NK-92 treated with Interleukin-12 subunit alpha and Interleukin-12 subunit beta, amount 100 ng/mL, for 24 hours (cell line): ENCODE measurements around the gene BTK.

Source experiments
- DNase-seq: peaks from one replicate; lab custom pipeline; 2025; lab: John Stamatoyannopoulos, UW

Gene BTK

DNA sequence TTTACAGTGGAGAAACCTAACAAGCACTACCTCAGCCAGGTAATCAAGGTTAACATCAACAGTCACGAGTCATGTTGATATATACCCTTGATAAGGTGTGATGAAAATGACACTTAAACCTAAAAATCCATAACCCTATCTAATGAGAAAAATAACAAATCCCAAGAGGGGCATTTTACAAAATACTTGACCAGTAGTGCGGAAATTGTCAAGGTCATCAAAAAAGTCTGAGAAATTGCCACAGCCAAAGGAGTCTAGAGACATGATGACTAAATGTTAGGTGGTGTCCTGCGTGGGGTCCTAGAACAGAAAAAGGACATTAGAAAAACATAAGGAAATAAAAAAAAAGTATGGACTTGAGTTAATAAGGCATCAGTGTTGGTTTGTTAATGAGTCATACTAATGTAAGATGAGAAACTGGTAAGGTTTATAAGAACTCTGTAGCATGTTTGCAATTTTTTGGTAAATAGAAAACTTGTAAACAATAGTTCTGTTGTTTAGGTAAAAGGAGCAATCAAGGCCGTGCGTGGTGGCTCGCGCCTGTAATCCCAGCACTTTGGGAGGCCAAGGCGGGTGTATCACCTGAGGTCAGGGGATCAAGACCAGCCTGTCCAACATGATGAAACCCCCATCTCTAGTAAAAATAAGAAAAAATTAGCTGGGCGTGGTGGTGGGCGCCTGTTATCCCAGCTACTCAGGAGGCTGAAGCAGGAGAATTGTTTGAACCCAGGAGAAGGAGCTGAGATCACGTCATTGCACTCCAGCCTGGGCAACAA lies 7.7 kb upstream of the BTK start:
- no peak for DNase-seq

DNA sequence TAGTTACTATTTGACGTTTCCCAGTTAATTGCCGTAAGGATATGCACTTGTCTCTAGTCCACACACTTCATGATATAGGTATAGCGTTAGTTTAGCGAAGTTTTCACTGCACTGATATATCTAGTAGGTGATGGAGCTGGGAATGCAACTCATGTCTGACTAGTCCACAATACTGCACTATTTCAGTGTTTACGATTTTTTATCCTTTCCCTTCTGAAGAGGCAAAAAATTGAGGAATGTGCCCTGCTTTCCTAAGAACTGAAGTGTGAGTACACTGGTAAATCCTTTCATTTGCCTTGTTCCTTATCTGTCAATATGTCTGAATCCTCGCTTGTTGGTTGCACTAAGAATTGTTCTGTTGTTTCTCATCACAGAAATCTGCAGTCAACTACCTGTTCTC lies 5.8 kb upstream of the BTK start:
- DNase-seq: no peak

DNA sequence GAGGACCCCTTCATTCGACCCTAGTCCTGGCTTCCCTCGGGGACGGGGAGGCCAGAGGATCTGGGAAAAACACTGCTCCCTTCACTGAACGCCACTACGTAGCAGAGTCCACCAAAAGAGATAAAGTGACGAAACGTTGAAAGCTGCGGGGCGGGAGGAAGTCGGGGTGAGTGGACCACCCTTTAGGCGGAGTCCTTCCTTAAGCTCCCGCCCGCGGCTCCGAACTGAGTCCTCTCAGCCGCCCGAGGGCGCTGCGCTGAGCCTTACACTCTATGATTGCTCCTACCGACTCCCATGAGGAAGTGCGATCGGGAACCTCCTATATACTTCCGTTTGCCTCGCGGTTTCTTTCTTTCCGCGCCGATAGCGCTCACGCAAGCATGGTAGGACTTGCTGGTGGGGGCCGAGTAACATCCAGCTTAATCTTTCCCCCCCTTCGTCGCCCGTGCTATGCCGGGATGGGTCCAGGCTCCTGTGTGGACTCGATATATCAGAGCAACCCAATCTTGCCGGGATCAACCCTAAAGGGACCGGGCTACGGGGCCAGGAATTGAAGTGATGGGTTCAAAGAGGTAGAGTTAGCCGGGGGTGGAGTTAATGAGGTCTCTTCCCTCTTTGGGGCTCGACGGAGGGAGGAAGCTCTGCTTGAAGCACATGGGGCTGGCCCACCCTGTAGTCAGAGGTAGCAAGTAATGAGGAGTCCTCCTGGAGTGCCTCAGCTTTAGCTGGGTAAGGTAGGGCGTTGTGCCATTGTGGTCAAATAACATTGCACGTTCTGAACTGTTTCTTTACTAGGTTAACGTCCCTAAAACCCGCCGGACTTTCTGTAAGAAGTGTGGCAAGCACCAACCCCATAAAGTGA lies 4.9 kb upstream of the BTK start, which contains the start of gene RPL36A:
Gene RPL36A, plus strand, starts transcription at position 348 of the 862 bp plus-strand sequence. Its CDS starts 33 bp downstream, at position 381.
- DNase-seq: peak; percentile 78

DNA sequence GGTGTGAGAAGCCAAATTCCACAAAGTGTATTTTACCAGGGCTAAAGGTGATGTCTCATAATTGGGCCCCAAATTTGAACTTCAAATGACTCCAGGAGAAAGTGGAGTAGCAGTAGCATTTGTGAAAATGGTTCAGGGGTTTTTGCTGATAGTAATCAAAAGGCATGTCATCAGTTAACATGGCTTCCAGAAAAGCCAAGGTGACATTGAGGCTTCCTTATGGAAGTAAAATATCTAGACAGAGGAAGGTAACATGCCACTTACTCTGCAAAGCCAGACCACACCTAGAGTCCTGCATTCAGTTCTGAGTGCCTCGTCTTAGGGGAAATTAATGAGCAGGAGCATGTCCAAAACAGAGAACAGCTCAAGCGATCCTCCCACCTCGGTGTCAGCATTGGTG lies 2.6 kb upstream of the BTK start:
- no peak for DNase-seq

DNA sequence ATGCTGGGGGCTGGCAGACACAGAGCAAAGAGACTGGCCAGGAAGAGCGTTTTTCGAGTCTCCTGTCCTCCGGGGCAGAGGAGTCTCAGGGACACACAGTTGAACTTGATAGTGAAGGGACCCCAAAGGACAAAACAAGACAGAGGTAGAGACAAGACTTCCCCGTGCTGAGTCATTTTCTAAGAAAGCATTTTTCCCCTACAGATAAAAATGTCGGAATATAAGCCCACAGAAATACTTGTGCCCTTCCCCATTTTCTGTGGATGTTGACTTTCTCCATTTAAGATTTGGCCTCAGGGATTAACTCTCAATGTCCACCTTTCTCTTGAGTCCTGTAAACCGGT lies 523 bp upstream of the BTK start:
- DNase-seq: no peak

DNA sequence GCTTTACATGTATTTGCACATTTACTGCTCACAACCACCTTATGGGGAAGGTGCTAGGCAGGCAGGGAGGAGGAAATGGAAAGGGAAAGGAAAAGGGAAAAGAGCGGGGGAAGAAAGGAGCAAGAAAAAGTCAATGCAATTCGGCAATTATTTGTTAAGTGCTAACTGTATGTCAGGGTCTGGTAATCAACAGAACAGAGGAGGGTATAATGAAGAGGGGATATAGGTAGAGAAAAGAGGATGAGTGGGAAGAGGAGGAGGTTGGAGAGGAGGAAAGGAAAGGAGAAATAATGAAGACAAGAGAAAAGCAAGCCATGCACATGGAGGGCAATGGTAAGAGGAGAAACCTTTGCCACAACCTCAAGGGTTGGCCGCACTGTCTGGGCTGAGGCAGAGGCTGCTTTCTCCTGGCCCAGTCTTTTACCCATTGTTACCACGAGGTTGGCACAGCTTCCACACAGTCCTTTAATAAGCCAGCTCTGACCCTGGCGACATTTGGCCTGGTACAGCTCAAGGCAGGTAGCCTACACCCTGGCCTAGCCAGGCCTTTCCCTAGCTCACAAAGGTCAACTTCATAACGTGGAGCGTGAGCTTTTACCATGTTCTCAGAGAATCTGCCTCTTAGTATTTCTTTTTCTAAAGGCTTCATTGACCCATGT lies 836 bp downstream of the BTK start:
- no peak for DNase-seq

DNA sequence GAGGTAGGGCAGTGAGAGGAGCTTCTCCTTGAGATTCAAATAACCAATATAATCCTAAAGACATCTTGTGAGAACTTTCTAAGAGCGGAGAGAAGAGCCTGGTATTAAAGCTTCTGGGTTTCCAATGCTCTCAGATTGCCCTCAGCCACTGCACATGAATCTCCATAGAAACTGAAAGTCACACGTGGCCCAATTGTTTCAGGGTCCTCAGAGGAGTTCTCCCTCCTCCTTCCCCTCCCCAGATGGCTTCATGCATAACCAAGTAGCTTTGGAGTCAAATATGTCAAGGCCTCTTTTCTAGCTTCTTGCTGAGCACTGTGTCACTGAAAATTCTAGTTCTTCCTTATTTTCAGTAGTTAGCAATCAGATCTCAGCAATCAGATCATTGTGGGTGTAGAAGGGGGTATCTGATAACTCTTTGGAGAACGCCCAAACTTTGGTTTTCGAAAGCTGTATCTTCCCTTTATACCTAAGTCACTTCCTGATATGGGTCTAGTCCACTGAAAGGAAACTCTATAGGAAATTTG lies 2.2 kb downstream of the BTK start:
- DNase-seq: no peak

DNA sequence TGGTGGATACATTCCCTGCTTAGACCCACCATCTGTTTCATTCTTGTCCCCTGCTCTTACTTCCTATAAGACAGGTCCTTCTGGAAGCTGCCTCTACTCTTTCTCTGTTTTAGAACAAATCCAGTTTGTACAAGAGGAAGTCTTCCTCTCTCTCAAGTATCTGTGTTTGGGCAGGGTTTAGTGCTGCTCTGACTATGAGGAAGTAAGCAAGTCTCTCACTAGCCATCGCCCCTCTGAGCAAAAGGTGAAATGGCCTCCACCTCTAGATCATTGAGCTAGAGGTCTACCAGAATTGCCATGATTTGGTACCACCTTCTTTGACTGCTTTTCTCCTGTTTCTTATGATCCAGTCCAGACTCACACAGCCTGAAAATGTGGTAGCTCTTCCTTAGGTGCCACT lies 8.4 kb downstream of the BTK start:
- no peak for DNase-seq

DNA sequence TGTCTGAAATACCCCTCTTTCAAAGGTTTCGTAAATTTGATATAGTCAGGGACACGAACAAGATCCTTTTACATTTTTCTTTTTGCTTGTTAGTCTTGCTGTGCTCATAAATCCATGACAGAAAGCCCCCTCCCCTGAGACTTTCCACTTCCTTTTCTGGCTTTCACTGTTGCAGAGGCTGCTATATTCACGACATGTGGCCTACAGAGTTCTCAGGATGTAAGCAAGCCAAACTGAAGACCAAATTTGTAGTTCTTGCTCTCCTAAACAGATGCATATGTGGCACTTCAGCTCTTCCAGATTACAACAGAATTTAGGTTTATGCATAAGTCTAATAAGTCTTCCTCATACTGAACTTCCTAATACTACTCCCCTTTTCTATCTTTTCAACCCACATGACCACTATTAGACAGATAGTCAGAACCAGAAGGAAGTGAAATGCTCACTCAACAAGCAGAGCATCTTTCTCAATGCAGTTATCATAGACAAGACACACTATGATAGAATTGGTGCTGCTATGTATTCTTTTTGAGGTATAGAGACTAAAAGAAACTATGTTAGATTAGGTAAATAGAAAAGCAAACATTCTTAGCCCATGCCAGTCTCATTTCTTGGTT lies 15.0 kb downstream of the BTK start:
- no peak for DNase-seq

DNA sequence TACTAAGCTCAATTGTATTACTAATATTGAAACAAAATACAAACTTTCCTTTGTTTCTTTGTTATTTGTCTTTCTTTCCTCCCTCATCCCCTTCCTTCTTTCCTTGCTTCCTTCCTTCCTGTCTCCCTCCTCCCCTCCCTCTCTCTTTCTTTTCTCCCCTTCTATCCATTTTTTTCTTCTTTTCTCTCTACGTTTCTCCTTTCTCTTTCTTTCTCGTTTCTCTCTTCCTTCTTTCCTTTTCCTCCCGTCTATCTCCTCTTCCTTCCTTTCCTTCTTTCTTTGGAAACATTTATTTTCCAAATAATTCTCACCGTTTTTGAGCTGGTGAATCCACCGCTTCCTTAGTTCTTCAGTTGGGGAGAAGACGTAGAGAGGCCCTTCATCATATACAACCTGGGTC lies 16.3 kb downstream of the BTK start:
- no peak for DNase-seq

DNA sequence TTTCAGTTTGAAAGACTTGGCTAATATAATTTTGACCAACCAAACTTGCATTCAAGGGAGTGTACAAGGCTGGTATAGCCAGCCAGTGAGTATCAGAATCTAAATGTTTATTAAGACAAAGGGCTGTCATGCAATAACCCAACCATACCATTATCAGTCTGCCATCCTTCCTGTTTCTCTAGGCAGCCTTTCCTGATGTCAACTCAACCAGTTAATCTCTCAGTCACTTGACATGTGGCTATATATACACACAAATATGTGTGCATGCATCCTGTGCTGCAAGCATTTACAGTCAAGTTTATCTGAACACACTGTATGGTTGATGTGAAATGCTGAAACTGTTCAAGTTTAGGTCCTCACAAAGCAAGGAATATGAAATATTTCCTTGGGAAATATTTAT lies 17.2 kb downstream of the BTK start:
- no peak for DNase-seq

DNA sequence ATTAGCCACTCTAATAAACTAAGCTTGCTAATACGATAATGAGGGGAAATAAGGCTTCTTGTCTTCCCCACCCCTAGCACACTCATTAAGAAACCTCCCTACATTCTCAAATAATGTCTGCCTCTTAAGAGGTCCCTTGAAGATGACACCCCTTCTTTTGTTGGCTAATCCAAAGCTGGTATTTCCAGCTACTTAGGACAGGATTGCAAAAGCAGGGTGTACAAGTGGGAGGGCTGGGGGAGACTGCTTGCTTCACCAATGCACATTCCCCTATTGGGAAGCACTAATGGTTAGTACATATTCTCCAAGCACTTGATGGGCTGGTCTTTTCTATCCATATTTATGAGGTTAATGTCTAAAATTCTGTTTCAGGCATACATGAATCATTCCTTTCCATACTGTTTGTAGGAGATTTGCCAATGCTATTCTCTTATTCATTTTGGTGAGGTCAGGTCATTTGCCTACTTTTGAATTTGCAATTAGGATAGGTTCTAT lies 20.6 kb downstream of the BTK start:
- no peak for DNase-seq

DNA sequence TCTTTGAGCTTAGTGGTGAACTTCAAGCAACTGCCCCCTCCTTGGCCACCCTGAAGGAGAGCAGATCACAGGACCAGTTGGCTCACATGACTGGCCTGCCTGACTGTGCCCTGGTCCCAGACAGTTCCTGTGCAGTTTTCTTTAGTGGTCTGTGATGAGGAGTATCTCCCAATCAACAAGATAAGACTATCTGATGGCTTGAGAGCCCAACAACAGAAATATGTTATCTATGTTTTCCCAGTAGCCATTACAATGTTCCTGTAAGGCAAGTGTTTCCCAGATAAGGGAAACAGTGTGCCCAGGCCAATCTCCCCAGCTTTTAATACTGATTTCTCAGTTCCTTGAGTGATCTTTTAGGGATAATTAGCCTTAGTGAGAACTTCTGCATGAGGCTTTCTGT lies 23.2 kb downstream of the BTK start:
- no peak for DNase-seq

DNA sequence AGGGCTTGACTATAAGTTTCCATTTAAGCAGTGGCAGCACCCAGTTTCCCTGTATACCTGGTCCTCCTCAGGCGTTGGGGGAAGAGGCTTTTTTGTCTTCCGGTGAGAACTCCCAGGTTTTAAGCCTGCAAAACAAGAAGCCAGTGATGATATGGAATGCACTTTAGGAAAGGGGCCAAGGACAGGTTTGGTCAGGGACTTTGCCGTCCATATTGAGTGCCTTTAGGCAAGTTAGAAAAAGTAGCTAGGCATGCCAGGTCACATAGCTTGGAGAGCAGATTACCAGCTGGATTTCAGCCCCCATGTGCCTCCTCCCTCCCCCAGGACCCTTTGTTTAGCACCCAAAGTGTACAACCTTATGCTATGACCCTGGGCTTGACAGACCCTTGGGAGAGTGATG lies 23.9 kb downstream of the BTK start:
- DNase-seq: no peak

DNA sequence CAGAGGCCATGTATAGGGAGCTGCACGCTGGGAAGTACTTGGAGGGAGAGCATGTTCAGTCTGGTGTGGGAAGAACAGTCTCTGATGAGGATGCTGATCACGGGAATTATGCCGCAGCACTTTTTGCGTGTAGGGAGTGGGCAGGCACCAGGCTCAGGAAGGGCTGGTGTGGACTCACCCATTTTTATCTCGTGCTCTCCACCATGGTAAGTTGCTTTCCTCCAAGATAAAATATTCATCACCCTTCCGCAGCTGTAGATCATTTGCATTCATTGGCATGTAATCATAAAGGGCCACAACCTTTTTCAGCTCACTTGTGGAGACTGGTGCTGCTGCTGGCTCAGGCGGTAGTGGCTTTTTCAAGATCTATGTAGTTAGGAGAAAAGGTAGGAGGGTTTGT lies 25.6 kb downstream of the BTK start:
- DNase-seq: no peak

DNA sequence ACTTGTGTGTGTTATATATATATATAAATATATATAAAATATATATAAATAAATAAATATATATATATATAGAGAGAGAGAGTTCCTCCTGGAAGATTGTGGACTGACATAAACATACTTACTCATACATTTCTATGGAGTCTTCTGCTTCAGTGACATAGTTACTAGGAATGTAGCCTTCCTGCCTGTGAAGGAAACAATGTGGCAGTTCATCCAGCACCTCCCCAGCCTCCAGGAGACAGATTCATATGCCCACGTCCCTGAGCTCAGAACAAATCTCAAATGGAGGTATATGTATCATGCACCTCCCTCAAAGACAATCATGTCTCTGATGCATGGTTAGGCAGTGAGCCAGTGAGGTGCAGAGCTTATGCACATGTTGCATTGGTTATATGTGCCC lies 26.0 kb downstream of the BTK start:
- DNase-seq: no peak

DNA sequence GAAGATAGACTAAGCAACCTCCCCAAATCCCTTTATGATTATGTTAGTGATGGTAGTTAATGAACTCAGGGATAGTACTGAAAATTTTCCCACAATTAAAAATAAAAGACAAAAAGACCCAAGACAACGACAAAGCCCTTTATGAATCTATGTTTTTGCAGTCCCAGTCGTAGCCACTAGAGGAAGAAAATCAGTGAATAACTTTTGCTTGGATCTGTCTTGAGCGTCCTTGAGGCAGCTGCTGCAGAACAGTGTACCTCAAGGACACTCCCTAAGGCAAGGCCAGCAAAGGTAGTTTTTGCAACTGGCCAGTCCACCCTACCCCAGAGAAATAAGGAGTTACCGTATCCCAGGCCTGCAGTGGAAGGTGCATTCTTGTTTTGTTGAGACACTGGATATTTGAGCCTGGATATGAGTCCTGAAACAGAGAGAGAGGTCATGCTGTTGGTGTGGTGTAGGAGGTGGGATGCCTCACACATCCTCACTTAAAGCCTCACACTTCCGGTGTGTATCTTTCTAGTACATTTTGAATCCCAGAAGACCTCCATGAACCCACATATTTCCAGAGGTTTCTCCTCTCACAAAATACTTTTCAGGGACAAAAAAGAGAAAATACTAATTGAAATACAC lies 28.7 kb downstream of the BTK start:
- DNase-seq: no peak

DNA sequence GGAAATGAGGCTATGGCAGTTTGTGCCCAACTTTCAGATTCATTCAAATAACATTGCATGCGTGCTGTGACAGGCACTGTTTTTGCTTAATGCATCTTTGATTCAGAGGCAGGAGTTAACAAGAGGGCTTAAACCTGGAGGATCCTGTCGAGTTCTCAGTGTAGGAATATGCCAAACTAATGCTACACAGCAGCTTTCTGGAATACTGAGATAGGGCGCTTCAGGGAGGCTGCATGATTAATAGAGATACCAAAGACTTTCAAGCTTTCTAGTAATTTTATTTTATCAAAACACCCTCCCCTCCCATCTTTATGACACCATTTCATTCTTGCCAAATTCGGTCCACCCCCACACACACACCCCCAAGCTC lies 36.8 kb downstream of the BTK start:
- DNase-seq: no peak

DNA sequence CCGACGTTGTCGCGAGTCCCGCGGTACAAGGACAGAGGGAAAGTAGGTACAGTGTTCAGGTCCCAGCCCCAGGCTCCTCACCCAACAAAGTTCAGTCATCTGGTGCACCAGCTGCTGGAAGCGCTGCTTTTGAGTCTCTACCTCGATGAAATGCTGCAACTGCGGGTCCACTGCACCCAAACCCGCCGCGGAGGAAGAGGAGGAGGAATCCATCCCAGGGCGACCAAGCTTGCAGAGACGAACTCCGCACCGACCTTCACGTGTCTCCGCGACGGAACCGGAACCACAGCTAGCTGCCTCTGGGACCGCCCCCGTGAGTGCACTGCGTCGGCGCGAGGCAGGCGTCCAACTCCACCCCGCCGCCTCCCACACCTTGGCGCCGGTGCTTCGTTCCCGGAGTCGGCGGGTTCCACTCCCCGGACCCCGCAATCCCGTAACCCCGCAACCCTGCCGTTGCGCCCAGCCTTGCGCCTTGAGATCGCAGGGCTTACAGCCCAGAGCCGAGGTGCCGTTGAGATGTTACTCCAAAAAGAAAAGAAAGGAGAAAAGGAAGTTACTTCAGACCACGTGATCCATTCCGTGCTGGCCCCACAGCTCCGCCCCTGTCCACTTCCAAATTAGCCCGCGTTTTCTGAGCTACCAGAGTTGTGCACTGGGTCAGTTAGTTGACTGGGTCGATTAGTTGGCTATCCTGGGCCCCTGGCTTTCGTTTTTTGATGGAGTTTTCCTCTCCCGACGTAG lies 37.4 kb downstream of the BTK start, which contains the start of gene TIMM8A:
Gene TIMM8A, minus strand, starts transcription at position 291 of the 741 bp plus-strand sequence. Its CDS starts 78 bp downstream, at position 213.
- peak; percentile 72 for DNase-seq

DNA sequence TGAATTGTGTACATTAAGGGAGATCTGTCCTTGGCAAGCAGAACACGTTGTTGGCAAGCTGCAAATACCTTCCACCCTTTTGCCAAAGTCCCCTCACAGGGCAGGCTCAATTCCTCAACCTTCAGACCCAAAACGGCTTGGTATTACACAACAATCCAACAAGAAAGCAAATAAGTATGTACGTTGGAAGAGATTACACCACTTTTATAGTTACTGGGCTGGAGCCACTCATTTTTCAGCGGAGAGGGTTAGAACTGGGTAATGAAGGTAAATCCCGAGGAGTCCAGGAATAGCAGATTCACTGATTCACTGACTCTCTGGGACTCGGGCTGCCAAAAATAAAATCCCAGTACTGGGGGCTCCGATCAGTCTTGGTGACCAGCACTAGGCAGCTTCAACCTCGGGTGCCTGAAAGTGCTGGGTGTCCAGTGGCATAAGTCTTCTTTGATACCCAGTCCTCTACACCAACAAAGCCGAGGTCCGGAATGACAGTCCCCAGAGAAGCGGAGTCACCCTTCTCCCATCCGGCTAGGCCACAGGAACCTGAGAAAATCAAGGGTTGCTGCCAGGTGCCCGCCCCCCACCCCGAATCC lies 38.0 kb downstream of the BTK start:
- no peak for DNase-seq
